Measurements from ENCODE around the gene PSEN1.

DNA sequence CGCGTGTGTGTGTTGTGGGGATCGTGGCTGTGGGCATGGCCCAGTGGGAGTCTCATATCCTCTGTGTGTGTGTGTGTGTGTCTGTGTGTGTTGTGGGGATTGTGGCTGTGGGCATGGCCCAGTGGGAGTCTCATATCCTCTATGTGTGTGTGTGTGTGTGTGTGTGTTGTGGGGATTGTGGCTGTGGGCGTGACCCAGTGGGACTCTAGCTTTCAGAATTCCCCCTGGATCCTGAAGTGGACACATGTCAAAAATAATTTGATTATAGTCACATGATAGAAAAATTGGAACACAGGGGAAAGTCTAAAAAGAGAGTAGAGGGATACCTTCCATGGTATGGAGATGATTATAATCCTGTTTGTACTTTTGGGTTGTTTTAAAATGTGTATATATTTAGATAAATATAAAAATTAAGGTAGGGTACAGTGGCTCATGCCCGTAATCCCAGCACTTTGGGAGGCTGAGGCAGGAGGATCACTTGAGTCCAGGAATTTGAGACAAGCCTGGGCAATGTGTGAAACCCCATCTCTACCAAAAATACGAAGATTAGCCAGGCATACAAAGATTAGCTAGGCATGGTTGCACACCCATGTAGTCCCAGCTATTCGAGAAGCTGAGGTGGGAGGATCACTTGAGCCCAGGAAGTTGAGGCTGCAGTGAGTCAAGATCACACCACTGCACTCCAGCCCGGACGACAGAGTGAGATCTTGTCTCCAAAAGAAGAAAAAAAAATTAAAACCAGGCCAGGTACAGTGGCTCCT is 112.0 kb downstream of the PSEN1 start:
- TF ChIP-seq, protein P1, sequence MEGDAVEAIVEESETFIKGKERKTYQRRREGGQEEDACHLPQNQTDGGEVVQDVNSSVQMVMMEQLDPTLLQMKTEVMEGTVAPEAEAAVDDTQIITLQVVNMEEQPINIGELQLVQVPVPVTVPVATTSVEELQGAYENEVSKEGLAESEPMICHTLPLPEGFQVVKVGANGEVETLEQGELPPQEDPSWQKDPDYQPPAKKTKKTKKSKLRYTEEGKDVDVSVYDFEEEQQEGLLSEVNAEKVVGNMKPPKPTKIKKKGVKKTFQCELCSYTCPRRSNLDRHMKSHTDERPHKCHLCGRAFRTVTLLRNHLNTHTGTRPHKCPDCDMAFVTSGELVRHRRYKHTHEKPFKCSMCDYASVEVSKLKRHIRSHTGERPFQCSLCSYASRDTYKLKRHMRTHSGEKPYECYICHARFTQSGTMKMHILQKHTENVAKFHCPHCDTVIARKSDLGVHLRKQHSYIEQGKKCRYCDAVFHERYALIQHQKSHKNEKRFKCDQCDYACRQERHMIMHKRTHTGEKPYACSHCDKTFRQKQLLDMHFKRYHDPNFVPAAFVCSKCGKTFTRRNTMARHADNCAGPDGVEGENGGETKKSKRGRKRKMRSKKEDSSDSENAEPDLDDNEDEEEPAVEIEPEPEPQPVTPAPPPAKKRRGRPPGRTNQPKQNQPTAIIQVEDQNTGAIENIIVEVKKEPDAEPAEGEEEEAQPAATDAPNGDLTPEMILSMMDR (IDR thresholded peaks at IDR 0.05), result no peak
- no peak for TF ChIP-seq POLR2A (IDR thresholded peaks at IDR 0.05)
- TF ChIP-seq EP300 (IDR thresholded peaks at IDR 0.05), result no peak

Data from gastroesophageal sphincter (tissue), 3 donors.